ENCODE data around the gene LRRC4.

The LRRC4 gene

GRCh38 chr7:128008141-128008540, 23.1 kb downstream of the LRRC4 start:
- no peak for DNase-seq (ENCODE audit: low read depth in 2 of 2, low spot score in 1 of 2)

DNA sequence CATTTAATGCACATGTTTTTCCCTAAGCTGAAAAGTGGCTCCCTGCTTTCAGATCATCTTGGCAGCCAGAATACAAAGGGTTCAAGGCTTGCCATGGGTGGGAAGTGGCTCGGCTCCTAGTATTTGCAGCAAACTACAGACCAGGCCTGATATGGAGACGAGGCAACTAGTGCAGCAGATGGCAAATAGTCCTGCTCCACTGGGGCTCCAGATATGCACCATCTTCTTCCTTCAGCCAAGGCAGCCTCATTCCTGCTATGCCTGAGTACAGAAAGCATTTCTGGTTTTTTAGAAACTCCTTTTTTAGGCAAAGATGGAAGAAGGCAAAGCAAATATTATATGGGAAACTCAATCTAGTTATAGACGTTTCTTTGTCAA, 23.9 kb downstream of the LRRC4 start:
- no peak for DNase-seq (ENCODE audit: low read depth in 2 of 2, low spot score in 1 of 2)

GRCh38 chr7:128006550-128007302, 24.5 kb downstream of the LRRC4 start:
- DNase-seq (ENCODE audit: low read depth in 2 of 2, low spot score in 1 of 2): no peak

- no peak for DNase-seq (ENCODE audit: low read depth in 2 of 2, low spot score in 1 of 2)
Measured at GRCh38 chr7:128005759-128006159, 25.5 kb downstream of the LRRC4 start.

GRCh38 chr7:128005117-128005516, 26.1 kb downstream of the LRRC4 start:
- no peak for DNase-seq (ENCODE audit: low read depth in 2 of 2, low spot score in 1 of 2)

DNA sequence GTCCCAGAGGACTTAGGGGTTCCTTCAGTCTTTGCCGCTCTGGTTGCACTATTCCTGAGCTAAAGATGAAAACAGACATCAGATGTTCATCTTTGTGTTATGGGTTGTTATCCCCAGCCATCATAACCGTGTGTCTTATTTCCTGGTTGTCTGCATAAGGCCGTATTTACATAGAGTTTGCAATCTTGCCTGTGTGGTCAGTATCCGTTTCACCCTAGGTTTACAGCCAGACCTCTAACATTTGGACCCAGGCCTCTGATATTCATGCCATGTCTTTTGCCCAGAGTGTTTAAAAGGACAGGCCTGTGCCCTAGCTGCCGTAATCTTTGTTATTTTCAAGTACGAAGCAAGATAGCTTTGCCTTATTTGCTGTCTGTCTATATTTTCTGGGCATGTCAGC, 26.6 kb downstream of the LRRC4 start:
- no peak for DNase-seq (ENCODE audit: low read depth in 2 of 2, low spot score in 1 of 2)

DNA sequence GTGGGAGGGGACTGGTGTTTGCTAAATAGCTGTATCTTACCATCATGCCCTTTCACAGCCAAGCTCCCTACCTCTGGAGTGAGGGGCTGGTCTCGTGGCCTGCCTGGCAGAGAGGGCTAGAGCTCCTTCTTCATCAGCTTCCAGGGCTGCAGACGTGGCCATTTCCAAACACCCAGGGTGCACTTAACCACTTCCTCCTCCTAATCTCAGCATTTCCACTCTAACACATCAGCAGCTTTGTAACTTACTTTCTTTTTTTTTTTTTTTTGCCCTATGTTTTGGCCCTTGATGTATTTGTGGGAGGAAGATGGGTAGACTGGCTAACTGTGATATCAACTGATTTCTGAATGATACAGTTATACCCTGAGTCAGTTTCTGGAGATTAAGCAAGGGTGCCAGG, 27.4 kb downstream of the LRRC4 start:
- no peak for DNase-seq (ENCODE audit: low read depth in 2 of 2, low spot score in 1 of 2)

- DNase-seq (ENCODE audit: low read depth in 2 of 2, low spot score in 1 of 2): no peak
Measured at GRCh38 chr7:128003167-128003566, 28.1 kb downstream of the LRRC4 start.

- no peak for DNase-seq (ENCODE audit: low read depth in 2 of 2, low spot score in 1 of 2)
Measured at GRCh38 chr7:128000854-128001265, 30.4 kb downstream of the LRRC4 start.

DNA sequence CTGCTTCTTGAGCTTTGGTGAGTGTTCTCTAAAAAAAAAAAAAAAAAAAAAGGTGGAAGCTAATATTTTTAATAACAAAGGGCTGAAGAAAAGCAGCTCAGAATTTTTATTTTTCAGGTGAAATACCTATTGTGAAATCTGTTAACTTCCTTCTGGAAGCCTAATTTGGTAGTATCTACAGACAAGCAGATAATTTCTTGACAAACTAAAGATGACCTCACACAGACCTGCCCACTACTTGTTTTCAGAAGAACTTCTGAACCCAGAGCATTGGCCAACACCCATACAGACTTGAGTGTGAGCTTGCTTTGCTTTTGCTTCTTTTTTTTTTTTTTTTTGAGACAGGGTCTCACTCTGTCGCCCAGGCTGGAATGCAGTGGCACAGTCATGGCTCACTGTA, 31.2 kb downstream of the LRRC4 start:
- no peak for DNase-seq (ENCODE audit: low read depth in 2 of 2, low spot score in 1 of 2)

DNA sequence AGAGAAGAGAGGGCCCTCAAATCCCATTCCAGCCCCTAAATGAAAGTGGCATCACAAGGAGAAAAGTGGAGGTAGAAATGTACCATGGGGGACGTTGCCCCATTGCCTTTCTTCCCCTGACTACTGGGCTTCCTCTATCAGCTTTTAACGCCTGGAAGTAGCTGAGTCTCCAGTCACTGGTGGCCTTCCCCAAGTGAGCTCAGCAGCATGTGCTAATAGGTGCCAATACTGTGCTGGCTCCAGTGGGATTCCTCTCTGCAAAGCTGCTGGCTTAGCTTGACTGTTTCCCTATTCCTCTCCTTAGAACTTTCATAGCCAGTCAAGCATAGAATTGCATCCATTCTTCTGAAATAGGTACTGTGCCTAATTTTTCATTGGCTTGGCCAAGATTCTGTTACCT, 32.6 kb downstream of the LRRC4 start:
- no peak for DNase-seq (ENCODE audit: low read depth in 2 of 2, low spot score in 1 of 2)

- DNase-seq (ENCODE audit: low read depth in 2 of 2, low spot score in 1 of 2): no peak
Measured at GRCh38 chr7:127997226-127997922, 33.9 kb downstream of the LRRC4 start.

GRCh38 chr7:127996253-127997071, 34.8 kb downstream of the LRRC4 start:
- DNase-seq (ENCODE audit: low read depth in 2 of 2, low spot score in 1 of 2): no peak

DNA sequence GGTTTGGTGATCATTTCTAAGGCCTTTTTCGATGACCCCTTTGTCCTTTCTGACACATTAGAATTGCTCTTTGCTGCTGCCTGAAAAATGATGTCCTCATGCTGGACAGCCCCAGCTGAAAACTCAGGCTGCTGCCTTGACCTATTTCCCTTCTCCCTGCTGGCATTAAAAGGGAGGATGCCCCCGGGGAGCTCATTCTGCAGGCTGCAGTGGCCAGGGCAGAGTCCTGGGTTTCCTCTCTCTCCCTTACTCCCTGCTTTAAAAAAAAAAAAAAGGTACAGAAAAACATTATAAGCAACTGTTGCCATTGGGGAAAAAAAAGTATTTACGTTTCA, 35.4 kb downstream of the LRRC4 start:
- DNase-seq (ENCODE audit: low read depth in 2 of 2, low spot score in 1 of 2): no peak

GRCh38 chr7:127995156-127995880, 35.9 kb downstream of the LRRC4 start:
- no peak for DNase-seq (ENCODE audit: low read depth in 2 of 2, low spot score in 1 of 2)

- DNase-seq (ENCODE audit: low read depth in 2 of 2, low spot score in 1 of 2): no peak
Measured at GRCh38 chr7:127993987-127994386, 37.2 kb downstream of the LRRC4 start.

DNA sequence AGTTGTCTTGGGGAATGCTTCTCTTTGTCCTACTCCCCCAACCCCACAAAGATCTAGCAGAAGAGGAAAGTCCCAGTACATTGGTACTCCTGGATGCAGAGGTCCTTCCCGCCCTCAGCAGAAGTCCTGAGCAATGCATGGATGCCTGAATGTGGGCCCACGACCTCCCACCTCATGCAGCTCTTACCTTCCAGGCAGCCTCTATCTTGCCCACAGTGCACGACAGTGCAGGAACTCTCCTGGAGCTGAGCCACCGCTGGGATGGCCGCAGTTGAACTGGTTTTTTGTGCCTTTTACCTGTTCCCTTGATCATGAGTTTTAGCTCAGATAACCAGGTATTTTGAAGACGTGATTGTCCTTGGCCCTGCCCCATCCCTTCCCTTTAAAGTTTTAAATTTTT, 37.9 kb downstream of the LRRC4 start:
- no peak for DNase-seq (ENCODE audit: low read depth in 2 of 2, low spot score in 1 of 2)

GRCh38 chr7:127988751-127989150, 42.5 kb downstream of the LRRC4 start:
- DNase-seq (ENCODE audit: low read depth in 2 of 2, low spot score in 1 of 2): no peak

- no peak for DNase-seq (ENCODE audit: low read depth in 2 of 2, low spot score in 1 of 2)
Measured at GRCh38 chr7:127986581-127987521, 44.4 kb downstream of the LRRC4 start.

GRCh38 chr7:127983804-127984332, 47.4 kb downstream of the LRRC4 start:
- no peak for DNase-seq (ENCODE audit: low read depth in 2 of 2, low spot score in 1 of 2)

Measured in stimulated activated CD8-positive, alpha-beta memory T cell treated with anti-CD3 and anti-CD28 coated beads, Interleukin-4, amount 100 ng/mL, for 1 hour (primary cell).